Measurements from ENCODE around the gene NLRC5.
A peak's percentile ranks its signal among the peaks of the same experiment; 100 is the strongest.

The NLRC5 gene

DNA sequence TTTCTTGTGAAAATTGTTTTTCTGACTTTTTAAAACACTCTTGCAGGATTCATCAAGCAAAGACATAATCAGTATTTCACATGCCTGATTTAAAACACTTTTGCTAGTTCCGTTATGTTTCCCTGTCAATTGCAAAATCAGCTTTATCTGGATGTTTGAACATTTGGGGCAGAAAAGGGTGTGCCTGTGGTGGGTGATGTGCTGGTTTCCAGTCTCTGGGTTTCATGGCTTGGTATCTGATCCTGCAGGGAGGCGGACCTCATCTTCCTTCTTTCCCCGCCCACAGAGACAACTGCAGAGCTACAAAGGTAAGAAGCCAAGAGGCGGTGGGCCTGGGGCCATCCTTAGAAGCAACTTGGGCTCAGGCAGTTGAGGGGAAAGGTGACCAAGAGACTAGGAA lies 41.8 kb downstream of the NLRC5 start:
- TF ChIP-seq, protein P1, sequence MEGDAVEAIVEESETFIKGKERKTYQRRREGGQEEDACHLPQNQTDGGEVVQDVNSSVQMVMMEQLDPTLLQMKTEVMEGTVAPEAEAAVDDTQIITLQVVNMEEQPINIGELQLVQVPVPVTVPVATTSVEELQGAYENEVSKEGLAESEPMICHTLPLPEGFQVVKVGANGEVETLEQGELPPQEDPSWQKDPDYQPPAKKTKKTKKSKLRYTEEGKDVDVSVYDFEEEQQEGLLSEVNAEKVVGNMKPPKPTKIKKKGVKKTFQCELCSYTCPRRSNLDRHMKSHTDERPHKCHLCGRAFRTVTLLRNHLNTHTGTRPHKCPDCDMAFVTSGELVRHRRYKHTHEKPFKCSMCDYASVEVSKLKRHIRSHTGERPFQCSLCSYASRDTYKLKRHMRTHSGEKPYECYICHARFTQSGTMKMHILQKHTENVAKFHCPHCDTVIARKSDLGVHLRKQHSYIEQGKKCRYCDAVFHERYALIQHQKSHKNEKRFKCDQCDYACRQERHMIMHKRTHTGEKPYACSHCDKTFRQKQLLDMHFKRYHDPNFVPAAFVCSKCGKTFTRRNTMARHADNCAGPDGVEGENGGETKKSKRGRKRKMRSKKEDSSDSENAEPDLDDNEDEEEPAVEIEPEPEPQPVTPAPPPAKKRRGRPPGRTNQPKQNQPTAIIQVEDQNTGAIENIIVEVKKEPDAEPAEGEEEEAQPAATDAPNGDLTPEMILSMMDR (IDR thresholded peaks at IDR 0.05) = no peak
- H3K27ac ChIP-seq = no peak overlapping the region
- DNase-seq (ENCODE audit: low spot score) = no peak
- no peak overlapping the region for H3K4me3 ChIP-seq

DNA sequence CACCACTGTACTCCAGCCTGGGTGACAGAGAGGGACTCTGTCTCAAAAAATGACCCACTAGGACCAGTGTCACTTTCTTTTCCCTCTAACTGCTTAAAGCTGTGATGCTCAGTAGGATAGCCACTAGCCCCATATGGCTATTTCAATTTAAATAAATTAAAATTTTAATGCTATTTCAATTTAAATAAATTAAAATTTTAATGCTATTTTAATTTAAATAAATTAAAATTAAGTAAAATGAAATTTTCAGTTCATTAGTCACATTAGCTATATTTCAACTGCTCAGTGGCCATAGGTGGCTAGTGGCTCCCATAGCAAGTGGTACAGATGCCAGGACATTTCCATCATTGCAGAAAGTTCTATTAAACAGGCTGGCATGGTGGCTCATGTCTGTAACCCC lies 43.0 kb downstream of the NLRC5 start:
- no peak for DNase-seq (ENCODE audit: low spot score)
- TF ChIP-seq, protein P1 (IDR thresholded peaks at IDR 0.05) = no peak
- Histone ChIP-seq H3K27ac (no peak overlapping the region), H3K4me3 (no peak overlapping the region)

DNA sequence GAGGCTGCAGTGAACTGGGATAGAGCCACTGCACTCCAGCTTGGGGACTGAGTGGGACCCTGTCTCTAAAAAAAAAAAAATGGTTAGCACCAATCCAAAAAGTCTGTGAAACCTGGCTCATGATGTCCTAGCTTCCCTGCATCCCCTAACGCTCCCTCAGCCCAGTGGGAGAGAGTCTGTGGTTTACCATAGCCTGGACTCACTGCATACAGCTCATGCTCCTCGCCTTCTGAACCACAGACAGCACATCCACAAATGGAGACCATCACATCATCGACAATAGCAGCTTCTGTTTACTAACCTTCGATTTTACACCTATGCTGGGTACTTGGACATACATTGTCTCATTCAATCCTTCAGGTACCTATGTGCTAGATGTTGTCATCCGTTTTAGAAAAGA lies 43.6 kb downstream of the NLRC5 start:
- no peak overlapping the region for H3K4me3 ChIP-seq
- TF ChIP-seq, protein P1 (IDR thresholded peaks at IDR 0.05) = no peak
- no peak for DNase-seq (ENCODE audit: low spot score)
- H3K27ac ChIP-seq = no peak overlapping the region

DNA sequence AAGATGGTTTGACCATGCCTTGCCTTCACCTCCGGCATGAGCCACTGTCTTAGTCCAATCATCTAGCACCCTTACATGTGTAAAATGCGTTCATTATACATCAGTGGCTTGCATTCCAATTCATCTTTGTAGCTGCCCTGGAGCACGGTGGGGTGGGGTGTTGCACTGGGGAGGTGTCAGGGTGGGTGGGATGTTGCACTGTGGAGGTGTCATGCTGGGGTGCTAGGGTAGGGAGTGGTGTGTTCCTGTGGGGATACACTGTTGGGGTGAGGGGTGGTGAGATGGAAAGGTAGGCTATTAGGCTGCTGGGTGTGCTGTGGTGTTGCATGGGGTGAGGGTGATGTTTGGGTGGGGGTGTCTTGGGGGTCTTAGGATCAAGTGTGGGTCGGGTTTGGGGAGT lies 47.0 kb downstream of the NLRC5 start:
- TF ChIP-seq, protein P1 (IDR thresholded peaks at IDR 0.05) = no peak
- DNase-seq (ENCODE audit: low spot score) = no peak
- Histone ChIP-seq H3K4me3 (no peak overlapping the region), H3K27ac (no peak overlapping the region)

DNA sequence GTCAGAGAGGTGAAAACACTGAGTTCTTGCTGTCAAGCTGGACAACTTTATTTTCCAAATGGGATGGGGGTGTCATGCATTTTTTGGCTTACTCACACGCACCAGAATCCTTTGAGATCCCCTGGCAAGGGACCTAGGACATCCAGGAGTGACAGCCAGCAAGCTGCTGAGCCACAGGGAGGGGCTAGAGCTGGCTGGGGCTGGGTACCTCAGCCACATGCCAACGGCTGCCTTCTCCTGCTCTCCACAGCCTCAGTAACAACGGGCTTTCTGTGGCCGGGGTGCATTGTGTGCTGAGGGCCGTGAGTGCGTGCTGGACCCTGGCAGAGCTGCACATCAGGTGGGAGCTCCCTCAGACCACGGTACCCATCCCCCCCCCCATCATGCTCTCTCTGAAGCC lies 47.6 kb downstream of the NLRC5 start:
- DNase-seq (ENCODE audit: low spot score) = no peak
- Histone ChIP-seq H3K27ac (no peak overlapping the region), H3K4me3 (no peak overlapping the region)
- TF ChIP-seq, protein P1 (IDR thresholded peaks at IDR 0.05) = no peak

DNA sequence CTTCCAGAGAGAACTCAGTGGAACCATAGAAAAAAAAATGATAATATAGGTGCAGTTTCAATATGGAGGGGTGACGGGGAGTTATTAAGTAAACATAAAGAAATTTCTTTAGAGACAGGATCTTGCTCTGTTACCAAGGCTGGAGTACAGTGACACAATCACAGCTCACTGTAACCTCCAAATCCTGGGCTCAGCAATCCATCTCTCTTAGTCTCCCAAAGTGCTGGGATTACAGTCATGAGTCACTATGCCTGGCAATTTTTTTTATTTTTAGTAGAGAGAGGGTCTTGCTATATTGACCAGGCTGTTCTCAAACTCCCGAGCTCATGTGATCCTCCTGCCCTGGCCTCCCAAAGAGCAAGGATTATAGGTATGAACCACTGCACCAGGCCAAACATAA lies 48.8 kb downstream of the NLRC5 start:
- Histone ChIP-seq H3K27ac (no peak overlapping the region), H3K4me3 (no peak overlapping the region)
- TF ChIP-seq, protein P1 (IDR thresholded peaks at IDR 0.05) = no peak
- no peak for DNase-seq (ENCODE audit: low spot score)

DNA sequence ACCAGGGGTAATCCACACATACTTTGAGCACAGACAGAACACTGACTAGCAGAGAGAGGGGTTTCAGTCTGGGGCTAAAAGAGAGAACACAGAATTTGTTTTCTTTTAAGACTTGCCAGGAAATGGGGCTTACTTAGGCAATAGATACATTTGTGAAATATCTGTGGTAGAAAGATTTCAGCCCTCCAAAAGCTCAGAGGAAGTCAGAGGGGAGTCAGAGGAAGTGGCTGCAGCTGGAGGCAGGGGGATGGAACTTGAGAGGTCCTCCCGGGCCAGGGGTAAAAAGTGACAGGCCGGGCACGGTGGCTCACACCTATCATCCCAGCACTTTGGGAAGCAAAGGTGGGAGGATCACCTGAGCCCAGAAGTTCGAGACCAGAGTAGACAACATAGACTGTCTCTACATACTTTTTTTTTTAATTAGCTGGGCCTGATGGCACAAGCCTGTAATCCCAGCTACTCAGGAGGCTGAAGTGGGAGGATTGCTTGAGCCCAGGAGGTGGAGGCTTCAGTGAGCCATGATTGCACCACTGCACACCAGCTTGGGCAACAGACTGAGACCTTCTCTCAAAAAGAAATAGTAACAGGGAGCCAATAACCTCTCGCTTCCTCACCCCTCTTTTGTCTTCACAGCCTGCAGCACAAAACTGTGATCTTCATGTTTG lies 49.9 kb downstream of the NLRC5 start:
- TF ChIP-seq, protein P1 (IDR thresholded peaks at IDR 0.05) = no peak
- no peak overlapping the region for H3K4me3 ChIP-seq
- no peak for DNase-seq (ENCODE audit: low spot score)
- peak overlapping the region in 1 of 2 donors; percentile 26 for H3K27ac ChIP-seq

Measured in coronary artery (tissue), 2 donors.